SK-N-SH treated with all-trans-retinoic acid at 6 μM for 48 hours (cell line): Measurements from ENCODE around the gene TMEM207.

Experiments
- ATAC-seq: fragments of 200-7000 bp; cut with Tn5 transposase; 3 replicates; pipeline ENCODE4 v1.9.1; 2020; ENCODE audit warnings: mild to moderate bottlenecking, moderate library complexity
- ARNTL ChIP-seq: fragments of 450-650 bp; formaldehyde crosslinking; IDR thresholded peaks from 2 replicates; pipeline ENCODE4 v1.5.0; 2020; ENCODE audit warnings: low read depth, mild to moderate bottlenecking, moderate library complexity, borderline replicate concordance
- CREB5 ChIP-seq: fragments of 250-450 bp; sonication (Bioruptor Pico); IDR thresholded peaks from 2 replicates; pipeline ENCODE4 v1.5.1; 2020; ENCODE audit warnings: low read depth, mild to moderate bottlenecking, moderate library complexity
- CSDC2 ChIP-seq: fragments of 250-450 bp; sonication (Bioruptor Pico); IDR thresholded peaks from 2 replicates; pipeline ENCODE4 v1.5.0; 2020; ENCODE audit warnings: mild to moderate bottlenecking, moderate library complexity
- CSRNP3 ChIP-seq: fragments of 250-450 bp; sonication (Bioruptor Pico); IDR thresholded peaks from 2 replicates; pipeline ENCODE4 v1.5.1; 2021; ENCODE audit warnings: mild to moderate bottlenecking, moderate library complexity
- ESRRG ChIP-seq: fragments of 250-450 bp; sonication (Bioruptor Pico); IDR thresholded peaks from 2 replicates; pipeline ENCODE4 v1.6.1; 2021; ENCODE audit warnings: mild to moderate bottlenecking
- GLIS3 ChIP-seq: fragments of 250-450 bp; sonication (Bioruptor Pico); IDR thresholded peaks from 2 replicates; pipeline ENCODE4 v1.5.0; 2020; ENCODE audit warnings: mild to moderate bottlenecking, moderate library complexity
- OSR1 ChIP-seq: fragments of 250-450 bp; sonication (Bioruptor Pico); IDR thresholded peaks from 2 replicates; pipeline ENCODE4 v1.8.0; 2022; ENCODE audit warnings: moderate library complexity, mild to moderate bottlenecking, inconsistent platforms
- PATZ1 ChIP-seq: fragments of 250-450 bp; sonication (Bioruptor Pico); IDR thresholded peaks from 2 replicates; pipeline ENCODE4 v1.8.0; 2020; ENCODE audit warnings: mild to moderate bottlenecking, moderate library complexity, borderline replicate concordance
- POU6F1 ChIP-seq: fragments of 250-450 bp; sonication (Bioruptor Pico); IDR thresholded peaks from 2 replicates; pipeline ENCODE4 v1.8.0; 2021; ENCODE audit warnings: low read depth, mild to moderate bottlenecking, moderate library complexity, borderline replicate concordance
- PPARA ChIP-seq: fragments of 250-450 bp; sonication (Bioruptor Pico); IDR thresholded peaks from 2 replicates; pipeline ENCODE4 v1.5.0; 2020; ENCODE audit warnings: mild to moderate bottlenecking, borderline replicate concordance
- RARB ChIP-seq: fragments of 250-450 bp; sonication (Bioruptor Pico); IDR thresholded peaks from 2 replicates; pipeline ENCODE4 v1.8.0; 2021; ENCODE audit warnings: mild to moderate bottlenecking, moderate library complexity
- SNAI2 ChIP-seq: fragments of 250-450 bp; sonication (Bioruptor Pico); IDR thresholded peaks from 2 replicates; pipeline ENCODE4 v1.5.0; 2020; ENCODE audit warnings: mild to moderate bottlenecking, moderate library complexity
- TCF4 ChIP-seq: fragments of 250-450 bp; sonication (Bioruptor Pico); IDR thresholded peaks from 2 replicates; pipeline ENCODE4 v1.8.0; 2021; ENCODE audit warnings: mild to moderate bottlenecking, moderate library complexity, borderline replicate concordance
- TOX ChIP-seq: fragments of 250-450 bp; sonication (Bioruptor Pico); IDR thresholded peaks from 2 replicates; pipeline ENCODE4 v1.8.0; 2021; ENCODE audit warnings: mild to moderate bottlenecking, moderate library complexity, borderline replicate concordance
- TSHZ2 ChIP-seq: fragments of 250-450 bp; sonication (Bioruptor Pico); IDR thresholded peaks from 2 replicates; pipeline ENCODE4 v1.5.0; 2020; ENCODE audit warnings: mild to moderate bottlenecking, moderate library complexity
- ZFP30 ChIP-seq: fragments of 450-650 bp; formaldehyde crosslinking; IDR thresholded peaks from 2 replicates; pipeline ENCODE4 v1.5.0; 2022; ENCODE audit warnings: mild to moderate bottlenecking, moderate library complexity
- ZNF565 ChIP-seq: fragments of 450-650 bp; formaldehyde crosslinking; conservative IDR thresholded peaks from 2 replicates; pipeline ENCODE4 v1.5.0; 2020; ENCODE audit warnings: low read depth, mild to moderate bottlenecking, moderate library complexity
- ZNF70 ChIP-seq: fragments of 450-650 bp; formaldehyde crosslinking; IDR thresholded peaks from 2 replicates; pipeline ENCODE4 v1.5.0; 2020; ENCODE audit warnings: mild to moderate bottlenecking, moderate library complexity
- ZNF8 ChIP-seq: fragments of 450-650 bp; formaldehyde crosslinking; IDR thresholded peaks from 2 replicates; pipeline ENCODE4 v1.5.0; 2020; ENCODE audit warnings: mild to moderate bottlenecking, moderate library complexity

Gene TMEM207

GRCh38 chr3:190455828-190456227 is 6.1 kb upstream of the TMEM207 start (continued):
- no peak for TF ChIP-seq ZNF70 (CRISPR knock-in tag)
- no peak for TF ChIP-seq ESRRG (CRISPR knock-in tag)

- ATAC-seq: no peak
- TF ChIP-seq TOX (CRISPR knock-in tag): no peak
- no peak for TF ChIP-seq POU6F1 (CRISPR knock-in tag)
- TF ChIP-seq CREB5 (CRISPR knock-in tag): no peak
- TF ChIP-seq OSR1 (CRISPR knock-in tag): no peak
- TF ChIP-seq ZNF70 (CRISPR knock-in tag): no peak
- TF ChIP-seq ZFP30 (CRISPR knock-in tag): no peak
- no peak for TF ChIP-seq TCF4 (CRISPR knock-in tag)
- no peak for TF ChIP-seq ESRRG (CRISPR knock-in tag)
- TF ChIP-seq SNAI2 (CRISPR knock-in tag): no peak
- no peak for TF ChIP-seq ARNTL (CRISPR knock-in tag)
- no peak for TF ChIP-seq RARB (CRISPR knock-in tag)
- no peak for TF ChIP-seq TSHZ2
- no peak for TF ChIP-seq ZNF8
- no peak for TF ChIP-seq CSRNP3
- TF ChIP-seq PPARA: no peak
- TF ChIP-seq ZNF565 (CRISPR knock-in tag): no peak
- no peak for TF ChIP-seq PATZ1 (CRISPR knock-in tag)
Observed at GRCh38 chr3:190448256-190448655, 1.4 kb downstream of the TMEM207 start.

GRCh38 chr3:190446573-190447279 is 3.0 kb downstream of the TMEM207 start:
- peak; percentile 24; the same call in 1 of the 3 replicates for ATAC-seq
- TF ChIP-seq CSDC2 (CRISPR knock-in tag) (no peak), PPARA (no peak), GLIS3 (CRISPR knock-in tag) (no peak)

- TF ChIP-seq ZNF8: no peak
- TF ChIP-seq RARB (CRISPR knock-in tag): no peak
- no peak for TF ChIP-seq ARNTL (CRISPR knock-in tag)
- ATAC-seq: no peak
Observed at GRCh38 chr3:190444576-190445145, 5.0 kb downstream of the TMEM207 start.
